ENCODE data around the gene PKP2. TPM values are rescaled to one million over a fixed set of nuclear protein-coding genes. Genes with fewer than 3 reads are reported as not detected.

The PKP2 gene
- under 1 TPM; 0.13 to 0.23 TPM for total RNA-seq

DNA sequence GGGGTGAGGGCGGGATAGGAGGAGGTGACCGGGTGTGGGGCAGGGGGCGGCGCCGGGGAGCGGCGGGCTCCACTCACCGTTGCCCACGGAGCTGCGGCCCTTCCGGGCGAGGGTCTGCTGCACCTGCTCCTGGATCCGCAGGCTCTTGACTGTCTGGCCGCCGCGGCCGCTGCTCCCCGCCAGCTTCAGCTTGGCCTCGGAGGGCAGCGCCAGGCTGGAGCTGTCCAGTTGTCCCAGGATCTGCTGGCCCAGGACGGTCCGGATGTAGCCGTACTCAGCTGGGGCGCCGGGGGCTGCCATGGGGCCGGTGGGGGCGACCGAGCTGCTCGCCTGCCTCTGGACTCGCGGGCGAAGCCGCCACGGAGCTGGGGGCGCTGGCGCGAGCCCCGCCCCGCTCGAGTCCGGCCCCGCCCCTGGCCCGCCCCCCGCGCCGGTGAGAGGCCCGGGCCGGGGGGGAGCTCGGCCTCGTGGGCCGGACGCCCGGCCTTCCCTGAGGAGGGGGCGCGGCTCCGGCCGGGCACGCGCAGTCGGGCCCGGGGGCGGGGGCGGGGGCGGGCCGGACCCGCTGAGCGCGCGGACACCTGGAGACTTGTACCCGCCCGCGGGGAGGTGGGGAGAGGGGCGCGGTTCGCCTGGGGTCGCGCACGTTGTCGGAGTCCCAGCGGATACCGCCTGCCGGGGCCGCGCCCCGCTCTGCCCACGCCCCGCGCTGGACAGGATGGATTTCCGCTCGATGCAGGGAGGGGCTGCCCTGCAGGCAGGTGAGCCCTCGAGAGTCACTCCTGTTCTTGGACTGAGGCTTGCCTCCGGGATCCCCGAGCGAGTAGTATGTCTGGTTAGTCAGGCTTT lies at the start of gene PKP2:
PKP2 (minus strand) TSS at position 346 of the 849 bp plus-strand sequence; CDS start at position 300, 46 bp downstream.
- ATAC-seq (peak; percentile 74), DNase-seq (peak; percentile 46)
- Mint-ChIP-seq H3K9me3 (no peaks in the 10 kb centered on the region), H3K4me1 (ENCODE audit: low read depth) (peaks cover 11% of the 10 kb centered on the region), H3K4me3 (peak within 1 kb of the TSS; percentile 57), H3K27ac (no peak within 1 kb of the TSS), H3K36me3 (ENCODE audit: low read depth) (no peaks in the 10 kb centered on the region), H3K27me3 (peaks cover 49% of the 10 kb centered on the region)
- POLR2A ChIA-PET, result no interaction called here
- TF ChIP-seq, protein P1, sequence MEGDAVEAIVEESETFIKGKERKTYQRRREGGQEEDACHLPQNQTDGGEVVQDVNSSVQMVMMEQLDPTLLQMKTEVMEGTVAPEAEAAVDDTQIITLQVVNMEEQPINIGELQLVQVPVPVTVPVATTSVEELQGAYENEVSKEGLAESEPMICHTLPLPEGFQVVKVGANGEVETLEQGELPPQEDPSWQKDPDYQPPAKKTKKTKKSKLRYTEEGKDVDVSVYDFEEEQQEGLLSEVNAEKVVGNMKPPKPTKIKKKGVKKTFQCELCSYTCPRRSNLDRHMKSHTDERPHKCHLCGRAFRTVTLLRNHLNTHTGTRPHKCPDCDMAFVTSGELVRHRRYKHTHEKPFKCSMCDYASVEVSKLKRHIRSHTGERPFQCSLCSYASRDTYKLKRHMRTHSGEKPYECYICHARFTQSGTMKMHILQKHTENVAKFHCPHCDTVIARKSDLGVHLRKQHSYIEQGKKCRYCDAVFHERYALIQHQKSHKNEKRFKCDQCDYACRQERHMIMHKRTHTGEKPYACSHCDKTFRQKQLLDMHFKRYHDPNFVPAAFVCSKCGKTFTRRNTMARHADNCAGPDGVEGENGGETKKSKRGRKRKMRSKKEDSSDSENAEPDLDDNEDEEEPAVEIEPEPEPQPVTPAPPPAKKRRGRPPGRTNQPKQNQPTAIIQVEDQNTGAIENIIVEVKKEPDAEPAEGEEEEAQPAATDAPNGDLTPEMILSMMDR (IDR thresholded peaks at IDR 0.05), result no peak
- CTCF ChIA-PET, result interaction anchor here (1.1 kb wide), 1 partner anchor 140 kb away, joined by 3 read pairs; no protein-coding TSS in a partner anchor
- intact Hi-C loops (cut with micrococcal nuclease), result no loop called here

- H3K27ac Mint-ChIP-seq, result no peak overlapping the region
- TF ChIP-seq, protein P1 (IDR thresholded peaks at IDR 0.05), result no peak
- intact Hi-C loops (cut with micrococcal nuclease), result no loop called here
- H3K27me3 Mint-ChIP-seq, result no peaks in the 10 kb centered on the region
- H3K36me3 Mint-ChIP-seq (ENCODE audit: low read depth), result no peaks in the 10 kb centered on the region
- no peaks in the 10 kb centered on the region for H3K9me3 Mint-ChIP-seq
- ChIA-PET CTCF (no interaction called here), POLR2A (no interaction called here)
- ATAC-seq, result no peak
- no peak for DNase-seq
- no peak overlapping the region for H3K4me3 Mint-ChIP-seq
- no peaks in the 10 kb centered on the region for H3K4me1 Mint-ChIP-seq (ENCODE audit: low read depth)
Measured at GRCh38 chr12:32944195-32944594, 47.6 kb upstream of the PKP2 start.

- Mint-ChIP-seq H3K9me3 (no peaks in the 10 kb centered on the region), H3K36me3 (ENCODE audit: low read depth) (no peaks in the 10 kb centered on the region), H3K27ac (no peak overlapping the region), H3K4me3 (no peak overlapping the region), H3K4me1 (ENCODE audit: low read depth) (no peaks in the 10 kb centered on the region), H3K27me3 (no peaks in the 10 kb centered on the region)
- intact Hi-C loops (cut with micrococcal nuclease), result no loop called here
- DNase-seq, result no peak
- TF ChIP-seq, protein P1 (IDR thresholded peaks at IDR 0.05), result no peak
- CTCF ChIA-PET, result no interaction called here
- no peak for ATAC-seq
- POLR2A ChIA-PET, result no interaction called here
Measured at GRCh38 chr12:32939801-32940200, 43.2 kb upstream of the PKP2 start.

GRCh38 chr12:32926963-32927362 lies 30.4 kb upstream of the PKP2 start:
- no peak overlapping the region for H3K4me3 Mint-ChIP-seq
- no peaks in the 10 kb centered on the region for H3K4me1 Mint-ChIP-seq (ENCODE audit: low read depth)
- intact Hi-C loops (cut with micrococcal nuclease), result no loop called here
- ATAC-seq (no peak), DNase-seq (no peak)
- no peaks in the 10 kb centered on the region for H3K36me3 Mint-ChIP-seq (ENCODE audit: low read depth)
- no peaks in the 10 kb centered on the region for H3K9me3 Mint-ChIP-seq
- TF ChIP-seq, protein P1 (IDR thresholded peaks at IDR 0.05), result no peak
- POLR2A ChIA-PET, result no interaction called here
- peaks cover 6% of the 10 kb centered on the region for H3K27me3 Mint-ChIP-seq
- CTCF ChIA-PET, result no interaction called here
- H3K27ac Mint-ChIP-seq, result no peak overlapping the region

DNA sequence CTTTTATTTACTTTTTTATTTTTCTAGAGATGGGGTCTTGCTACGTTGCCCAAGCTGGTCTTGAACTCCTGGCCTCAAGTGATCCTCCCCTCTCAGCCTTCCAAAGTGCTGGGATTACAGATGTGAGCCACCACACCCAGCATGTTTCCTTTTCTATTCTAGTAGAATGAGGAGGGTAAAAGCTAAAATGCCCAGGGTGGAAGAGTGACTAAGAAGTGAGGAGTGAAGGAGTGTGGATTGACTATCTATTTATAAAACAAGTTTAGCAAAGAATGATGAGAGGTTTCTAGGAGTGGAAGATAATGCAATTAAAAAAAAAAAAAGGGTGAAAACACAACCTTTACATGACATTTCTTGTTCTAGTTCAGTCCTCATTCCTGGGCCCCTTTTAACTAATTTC lies 29.8 kb upstream of the PKP2 start:
- TF ChIP-seq, protein P1 (IDR thresholded peaks at IDR 0.05), result no peak
- ATAC-seq, result no peak
- H3K9me3 Mint-ChIP-seq, result no peaks in the 10 kb centered on the region
- no peaks in the 10 kb centered on the region for H3K36me3 Mint-ChIP-seq (ENCODE audit: low read depth)
- no peak overlapping the region for H3K27ac Mint-ChIP-seq
- H3K27me3 Mint-ChIP-seq, result peaks cover 6% of the 10 kb centered on the region
- DNase-seq, result no peak
- ChIA-PET CTCF (no interaction called here), POLR2A (no interaction called here)
- no peak overlapping the region for H3K4me3 Mint-ChIP-seq
- intact Hi-C loops (cut with micrococcal nuclease), result no loop called here
- no peaks in the 10 kb centered on the region for H3K4me1 Mint-ChIP-seq (ENCODE audit: low read depth)

Measured in activated CD8-positive, alpha-beta T cell treated with anti-CD3 and anti-CD28 coated beads for 36 hours (primary cell).